Muscle layer of colon (tissue), 2 donors: ENCODE data around the gene SSX5.
"Not testable (repeated sequence)": the region's sequence is repeated elsewhere in the genome, so short reads cannot be mapped to it uniquely, and the experiment has no call there.

Source experiments
- H3K27ac ChIP-seq: one replicate; pipeline ENCODE4 v1.7.0; 2013; ENCODE audit warnings: low read depth, mild to moderate bottlenecking, low read length, moderate library complexity
- H3K27me3 ChIP-seq, 2 donors: one replicate each; pipeline ENCODE4 v1.7.0; 2013; ENCODE audit warnings: low read length in 2 of 2, mild to moderate bottlenecking in 2 of 2; ENCODE audit not compliant: insufficient read depth in 2 of 2, control insufficient read depth in 1 of 2
- H3K36me3 ChIP-seq: one replicate; pipeline ENCODE4 v1.7.0; 2013; ENCODE audit warnings: mild to moderate bottlenecking, low read length; ENCODE audit not compliant: insufficient read depth
- H3K4me1 ChIP-seq: one replicate; pipeline ENCODE4 v1.7.0; 2013; ENCODE audit warnings: mild to moderate bottlenecking, low read length; ENCODE audit not compliant: insufficient read depth
- H3K4me3 ChIP-seq, 2 donors: one replicate each; pipeline ENCODE4 v1.7.0; 2013; ENCODE audit warnings: low read length in 2 of 2, low read depth in 1 of 2, mild to moderate bottlenecking in 1 of 2, moderate library complexity in 1 of 2
- H3K9ac ChIP-seq: one replicate; pipeline ENCODE4 v1.7.0; 2013; ENCODE audit warnings: low read length
- H3K9me3 ChIP-seq: one replicate; pipeline ENCODE4 v1.7.0; 2013; ENCODE audit warnings: mild to moderate bottlenecking, low read length
- donor health status: abdominal sarcoma.
- donor health status: Adenocarcinoma of cecum.

SSX5 gene

GRCh38 chrX:48142697-48143096 is 53.9 kb downstream of the SSX5 start:
- not testable (repeated sequence) for H3K36me3 ChIP-seq, H3K4me3 ChIP-seq

GRCh38 chrX:48141810-48142508 is 54.6 kb downstream of the SSX5 start:
- H3K9ac ChIP-seq: not testable (repeated sequence)

More at GRCh38 chrX:48142697-48143096, 53.9 kb downstream of the SSX5 start:
- H3K27ac ChIP-seq, H3K9me3 ChIP-seq, H3K9ac ChIP-seq, H3K27me3 ChIP-seq, H3K4me1 ChIP-seq: not testable (repeated sequence)

GRCh38 chrX:48139076-48139475 is 57.5 kb downstream of the SSX5 start:
- H3K9ac ChIP-seq, H3K4me3 ChIP-seq, H3K27ac ChIP-seq, H3K4me1 ChIP-seq, H3K36me3 ChIP-seq, H3K9me3 ChIP-seq, H3K27me3 ChIP-seq: not testable (repeated sequence)

More at GRCh38 chrX:48141810-48142508, 54.6 kb downstream of the SSX5 start:
- H3K27ac ChIP-seq, H3K4me1 ChIP-seq, H3K27me3 ChIP-seq, H3K9me3 ChIP-seq, H3K36me3 ChIP-seq, H3K4me3 ChIP-seq: not testable (repeated sequence)
